Measurements from ENCODE around the gene BTG4. TPM values are rescaled to one million over a fixed set of nuclear protein-coding genes. Genes with fewer than 3 reads are reported as not detected.

The BTG4 gene
- total RNA-seq, 1 donor from 2014 or later: not detected

- Mint-ChIP-seq H3K4me1 (ENCODE audit: low read depth) (peaks cover 29% of the 10 kb centered on the region), H3K27ac (no peak overlapping the region), H3K36me3 (ENCODE audit: low read depth) (no peaks in the 10 kb centered on the region), H3K27me3 (ENCODE audit: insufficient read depth) (peaks cover 3% of the 10 kb centered on the region), H3K4me3 (no peak overlapping the region), H3K9me3 (no peaks in the 10 kb centered on the region)
- intact Hi-C loops (cut with micrococcal nuclease): loop anchor here (10.0 kb wide), 1 partner anchor 981 kb away; no protein-coding TSS in a partner anchor
- DNase-seq (ENCODE audit: low spot score): no peak
These were observed 66.6 kb downstream of the BTG4 start for GRCh38 chr11:111445586-111445985.

Other genes with a start within 250 kb of the BTG4 start
- gene POU2AF3, start 213.8 kb downstream of the BTG4 start, total RNA-seq: 0.21 and 0.39 TPM in 2 replicates
- gene POU2AF1, start 133.1 kb downstream of the BTG4 start, total RNA-seq: 80.7 and 81.0 TPM in 2 replicates
- gene HOATZ, start 2.4 kb upstream of the BTG4 start, total RNA-seq: not detected in 2 replicates
- 7.5 and 8.0 TPM in 2 replicates for gene LAYN, start 28.3 kb upstream of the BTG4 start, total RNA-seq
- gene SIK2, start 90.1 kb upstream of the BTG4 start, total RNA-seq: 8.4 and 10.0 TPM in 2 replicates